HG03159 (cell line): ENCODE results near the gene LAPTM5.
A peak's percentile ranks its signal among the peaks of the same experiment; 100 is the strongest.

Source experiments
- ATAC-seq: cut with Tn5 transposase; IDR thresholded peaks from one replicate; pipeline ENCODE4 v1.9.1; 2021; ENCODE audit warnings: mild to moderate bottlenecking, moderate library complexity; ENCODE audit not compliant: unreplicated experiment

Gene LAPTM5

DNA sequence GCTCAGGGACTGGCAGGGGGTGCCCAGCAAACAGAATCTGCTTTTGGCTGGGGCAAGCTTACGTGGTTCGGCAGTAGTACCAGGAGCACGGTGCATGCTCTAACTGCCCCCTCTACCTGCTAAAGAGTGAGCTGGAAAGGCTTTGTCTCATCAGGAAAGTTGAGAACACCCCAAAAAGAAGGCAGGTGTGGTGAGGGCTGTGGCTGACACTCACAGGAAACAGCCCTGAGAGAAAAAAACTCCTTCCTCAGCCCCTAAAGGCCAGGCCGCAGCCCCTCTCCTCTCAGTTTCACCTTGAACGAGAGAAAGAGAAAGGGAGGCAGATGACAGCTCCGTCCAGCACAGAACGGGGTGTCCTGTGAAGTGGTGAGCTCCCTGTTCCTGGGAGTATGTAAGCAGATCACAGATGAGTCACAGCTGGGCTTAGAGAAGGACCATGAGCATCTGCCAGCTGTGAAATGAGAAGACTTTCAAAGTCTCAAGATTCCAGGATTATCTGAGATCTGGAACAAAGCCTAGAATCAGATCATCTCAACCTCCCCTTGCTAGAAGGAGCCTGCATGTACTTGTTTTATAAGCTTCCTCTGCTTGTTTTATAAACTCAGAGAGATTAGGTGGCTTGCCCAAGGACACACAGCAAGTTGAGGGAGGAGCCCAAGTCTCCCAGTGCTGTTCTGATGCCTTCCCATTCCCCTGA lies 13.4 kb downstream of the LAPTM5 start:
- ATAC-seq, result peak; percentile 39

DNA sequence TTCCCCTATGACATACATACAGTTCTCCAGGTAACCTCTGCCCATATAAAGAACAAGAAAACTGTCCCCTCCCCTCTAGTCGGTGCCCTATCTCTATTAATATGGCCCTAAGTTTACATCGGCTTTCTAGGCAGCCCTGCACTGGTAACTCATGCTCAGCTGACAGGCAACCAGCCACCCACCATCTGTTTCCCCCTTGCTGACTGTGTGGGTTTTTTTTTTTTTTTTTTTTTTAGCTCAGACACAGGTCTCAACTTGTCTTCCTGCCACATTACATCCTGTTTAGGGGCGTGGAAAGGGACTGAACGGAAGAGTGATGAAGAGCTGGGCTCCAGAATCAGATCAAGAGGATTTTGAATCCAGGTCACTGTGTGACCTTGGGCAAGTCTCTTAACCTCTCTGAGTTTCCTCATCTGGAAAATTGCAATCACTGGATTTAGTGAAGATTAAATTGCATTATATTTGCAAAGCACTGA lies 14.0 kb downstream of the LAPTM5 start:
- peak; percentile 40 for ATAC-seq

DNA sequence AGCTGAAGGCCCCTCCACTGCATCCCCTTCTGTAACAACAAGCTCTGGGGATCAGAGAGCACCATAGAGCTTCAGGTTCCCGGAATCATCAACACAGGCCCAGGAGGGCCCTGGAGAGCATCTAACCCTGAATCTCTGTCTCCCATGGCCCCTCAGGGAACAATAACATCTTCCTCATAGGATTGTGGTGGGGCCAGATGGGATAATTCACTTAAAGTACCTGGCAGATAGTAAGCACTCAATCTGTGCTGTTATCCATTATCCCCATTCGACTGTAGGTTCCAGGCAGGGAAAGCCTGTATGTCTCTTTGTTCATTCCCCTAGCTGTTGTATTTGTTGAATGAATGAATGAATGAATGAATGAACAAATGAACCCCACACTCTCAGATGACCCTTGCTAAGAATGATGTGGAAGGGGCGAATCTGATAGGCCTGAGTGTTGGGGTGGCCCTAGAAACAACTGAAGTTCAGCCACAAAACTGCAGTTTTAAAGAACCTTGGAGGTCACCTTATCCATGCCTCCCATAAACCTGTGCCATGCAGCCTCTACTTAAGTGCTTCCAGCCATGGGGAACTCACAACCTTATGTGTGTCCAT lies 14.5 kb downstream of the LAPTM5 start:
- no peak for ATAC-seq

DNA sequence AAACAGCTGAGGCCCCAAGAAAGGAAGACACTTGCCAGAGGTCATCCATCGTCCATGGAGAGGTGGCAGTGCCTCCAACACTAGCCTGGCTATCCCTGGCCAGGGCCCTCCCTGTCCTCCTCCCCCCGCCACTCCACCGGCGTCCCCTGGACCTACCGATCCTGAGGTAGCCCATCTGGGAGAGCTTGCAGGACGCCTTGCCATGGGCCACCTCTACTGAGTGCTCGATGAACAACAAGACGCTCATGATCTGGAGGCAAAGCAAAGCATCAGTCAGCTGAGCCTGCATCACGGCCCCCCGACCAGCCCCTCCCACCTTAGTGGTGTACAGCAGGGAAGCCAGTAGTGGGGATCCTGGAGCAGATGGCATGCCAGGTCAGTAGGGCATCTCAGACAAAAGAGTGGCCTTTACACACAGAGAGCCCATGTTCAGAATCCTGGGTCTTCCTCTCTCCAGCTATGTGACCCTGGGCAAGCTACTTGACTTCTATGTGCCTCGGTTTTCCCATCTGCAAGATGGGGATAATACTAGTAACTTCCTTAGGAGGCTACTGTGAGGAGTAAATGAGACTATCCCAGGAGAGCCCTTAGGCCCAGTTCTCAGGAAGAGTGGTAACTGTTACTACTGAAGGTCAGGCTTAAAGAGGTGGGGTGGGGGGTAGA lies 15.1 kb downstream of the LAPTM5 start:
- ATAC-seq, result no peak

DNA sequence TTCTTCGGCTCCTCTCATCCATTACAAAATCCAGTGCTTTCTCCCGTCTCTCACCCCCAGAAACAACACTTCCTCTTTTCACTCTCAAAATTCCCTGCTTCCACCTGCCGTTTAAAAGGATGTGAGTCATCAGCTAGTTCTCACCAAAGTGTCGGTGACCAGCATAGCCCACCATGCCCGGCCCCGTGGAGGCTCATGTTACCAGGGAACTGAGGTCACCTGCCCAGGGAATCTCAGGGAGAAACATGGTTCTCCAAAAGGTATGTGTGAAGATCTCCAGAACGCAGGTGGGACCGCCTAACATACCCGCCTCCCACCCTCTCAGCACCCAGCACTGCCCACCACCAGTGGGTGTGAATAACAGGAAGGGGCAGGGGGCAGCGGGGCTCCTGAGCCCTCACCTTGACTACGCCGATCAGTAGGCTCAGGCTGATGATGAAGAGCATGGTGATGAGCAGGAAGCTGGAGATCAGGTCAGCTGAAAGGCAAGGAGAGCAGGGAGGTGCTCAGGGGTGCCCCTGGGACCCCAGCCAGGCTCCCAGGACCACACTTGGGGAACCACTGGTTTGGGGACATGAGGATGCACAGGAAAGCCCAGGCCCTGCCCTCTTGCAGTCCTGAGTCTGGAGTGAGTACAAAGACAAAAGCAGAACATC lies 16.2 kb downstream of the LAPTM5 start:
- ATAC-seq, result no peak

DNA sequence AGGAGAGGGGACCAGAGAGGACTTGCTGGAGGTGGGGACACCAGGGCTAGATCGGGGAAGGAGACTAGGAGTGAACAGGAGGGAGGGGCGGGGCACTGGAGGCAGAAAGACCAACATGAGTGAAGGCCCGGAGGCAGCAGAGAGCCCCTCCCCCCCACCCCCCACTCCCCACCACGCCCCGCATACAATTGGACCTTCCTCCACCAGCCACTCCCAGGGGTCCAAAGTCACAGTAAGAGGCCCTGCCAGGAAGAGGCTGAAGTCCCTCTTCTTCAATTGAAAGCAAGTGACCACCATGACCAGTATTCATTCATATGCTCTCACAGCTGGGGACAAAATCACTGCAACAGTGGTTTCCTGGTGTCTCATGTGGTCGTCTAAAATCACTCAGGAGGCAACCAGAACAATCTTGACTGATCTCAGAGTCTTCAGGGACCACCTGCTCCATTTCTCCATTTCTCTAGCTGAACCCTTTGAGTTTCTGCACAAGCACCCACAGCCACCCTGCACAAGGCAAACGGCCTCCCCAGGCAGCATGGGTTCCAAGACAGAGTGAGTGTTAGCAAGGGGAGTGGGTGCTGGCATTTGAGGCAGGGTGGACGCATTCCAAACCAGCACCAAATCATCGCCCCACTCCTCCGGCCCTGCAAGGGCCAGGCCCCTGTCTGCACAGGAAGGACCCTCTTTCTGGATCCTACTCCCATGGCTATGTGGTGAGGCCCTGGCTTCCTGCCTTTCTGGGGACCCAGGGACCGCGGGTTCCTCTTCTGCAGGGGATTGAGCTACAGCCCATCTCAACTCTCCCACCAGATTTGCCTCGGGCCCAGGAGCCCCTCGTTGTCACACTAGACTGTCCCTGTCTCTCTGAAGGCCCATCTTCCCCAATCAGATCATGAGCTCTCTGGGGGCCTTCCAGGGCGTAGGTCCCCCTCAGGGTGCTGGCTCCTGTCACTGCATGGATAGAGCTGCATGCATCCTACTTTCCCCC lies 17.0 kb downstream of the LAPTM5 start:
- no peak for ATAC-seq

DNA sequence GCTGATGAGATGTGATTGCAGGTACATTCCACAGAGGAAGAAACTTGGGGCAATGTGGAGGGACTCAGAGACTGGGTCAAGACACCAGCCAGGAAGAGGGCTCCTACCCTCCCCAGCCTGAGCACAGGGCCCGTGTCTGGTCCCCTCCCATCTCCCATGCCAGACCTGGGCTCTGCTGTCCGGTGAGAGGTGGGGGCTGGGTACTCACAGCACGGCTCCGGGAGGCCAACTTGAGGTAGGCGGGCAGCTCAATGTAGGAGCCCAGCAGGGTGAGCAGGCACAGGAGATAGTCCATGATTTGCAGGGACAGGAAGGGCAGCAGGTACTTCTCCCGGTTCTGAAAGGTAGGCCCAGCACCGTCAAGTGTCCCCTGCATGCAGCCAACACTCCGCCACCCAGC lies 18.0 kb downstream of the LAPTM5 start:
- ATAC-seq, result no peak

DNA sequence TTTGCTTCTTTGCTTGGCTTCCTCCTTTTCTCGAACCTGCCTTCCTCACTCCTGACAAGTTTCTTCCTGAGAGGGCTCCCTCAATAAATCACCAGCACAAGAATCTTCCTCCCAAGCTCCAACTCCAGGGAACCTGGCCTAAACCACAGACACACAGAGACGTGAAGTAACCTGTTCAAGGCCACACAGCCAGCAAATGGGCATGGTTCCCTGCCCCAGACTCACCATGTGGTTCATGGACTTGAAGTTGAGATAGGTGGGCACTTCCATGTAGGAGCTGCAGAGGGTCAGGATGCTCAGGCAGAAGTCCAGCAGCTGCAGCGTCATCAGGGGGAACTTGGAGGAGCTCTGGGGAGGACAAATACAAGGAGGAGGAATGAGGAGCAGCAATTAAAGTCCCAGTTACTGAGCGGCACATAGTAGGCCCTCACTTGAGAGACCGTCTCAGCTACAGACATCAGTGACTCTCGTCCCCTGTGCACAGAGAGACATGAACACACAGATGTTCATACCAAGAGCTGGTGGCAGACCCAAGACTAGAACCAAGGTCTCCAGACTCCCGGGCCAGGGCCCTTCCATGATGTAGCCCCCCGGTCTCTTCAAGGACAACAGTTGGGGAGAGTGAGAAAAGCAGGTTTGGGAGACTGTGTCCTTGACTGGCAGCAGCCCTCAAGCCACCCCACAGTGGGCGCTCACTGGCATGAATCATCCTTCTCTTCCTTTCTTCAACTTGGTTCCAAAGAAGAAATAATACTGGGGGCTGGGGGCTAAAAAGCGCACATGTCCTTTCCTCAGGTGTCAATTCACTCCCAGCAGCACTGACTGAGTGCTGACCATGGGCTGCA lies 18.6 kb downstream of the LAPTM5 start:
- no peak for ATAC-seq

DNA sequence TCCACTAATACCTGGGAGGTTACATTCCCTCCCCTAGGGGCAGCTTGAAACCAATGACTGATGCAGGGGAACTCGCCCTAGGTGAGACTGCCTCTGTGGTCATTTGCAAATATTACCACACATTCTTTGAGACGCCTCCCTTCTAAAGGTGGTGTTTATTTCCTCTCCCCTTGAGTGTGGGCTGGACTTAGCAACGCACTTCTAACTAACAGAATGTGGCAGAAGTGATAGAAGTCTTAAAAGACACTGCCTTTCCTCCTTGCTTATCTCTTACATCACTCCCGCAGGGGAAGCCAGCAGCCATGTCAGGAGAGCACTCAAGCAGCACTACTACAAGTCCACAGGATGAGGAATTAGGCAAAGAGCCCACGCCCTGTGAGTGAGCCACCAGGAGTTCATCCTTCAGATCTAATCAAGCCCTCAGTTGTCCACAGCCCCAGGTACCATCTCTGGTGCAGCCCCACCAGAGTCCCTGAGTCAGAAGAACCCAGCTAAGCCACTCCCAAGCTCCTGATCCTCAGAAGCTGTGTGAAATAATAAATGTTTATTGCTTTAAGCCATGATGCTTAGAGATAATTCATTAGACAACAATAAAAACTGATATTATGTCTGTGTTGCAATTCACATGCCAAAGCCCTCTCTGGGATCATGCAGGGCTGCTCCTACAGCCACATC lies 19.4 kb downstream of the LAPTM5 start:
- ATAC-seq, result no peak

DNA sequence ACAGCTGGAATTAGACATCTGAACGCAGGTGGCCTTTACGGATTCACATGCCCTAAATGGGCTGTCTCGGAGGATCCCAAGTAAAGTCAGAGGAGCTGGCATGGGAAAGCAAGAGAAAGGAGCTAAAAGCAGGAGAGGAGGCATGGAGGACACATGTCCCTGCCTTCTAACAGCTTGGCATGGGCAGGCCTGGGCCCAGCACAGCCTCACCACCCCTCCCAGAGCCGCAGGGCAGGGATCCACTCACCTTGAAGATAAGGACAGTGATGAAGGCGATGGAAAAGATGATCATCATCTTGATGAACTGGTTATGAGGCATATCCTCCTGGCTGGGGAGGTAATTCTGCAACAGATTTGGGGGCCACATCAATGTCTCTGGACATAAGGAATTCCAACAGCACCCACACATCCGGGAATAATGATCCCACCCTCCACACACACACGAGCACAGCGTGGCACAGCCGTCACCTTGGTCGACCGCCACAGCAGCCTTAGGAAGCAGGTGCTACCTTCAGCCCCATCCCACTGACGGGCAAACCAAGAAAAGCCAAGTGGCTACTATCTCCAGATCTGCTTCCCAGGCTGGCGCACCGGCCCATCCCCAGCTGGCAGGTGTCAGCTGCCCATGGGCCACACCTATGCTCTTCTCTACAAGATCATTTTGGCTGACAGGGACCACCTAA lies 20.1 kb downstream of the LAPTM5 start:
- ATAC-seq, result no peak

DNA sequence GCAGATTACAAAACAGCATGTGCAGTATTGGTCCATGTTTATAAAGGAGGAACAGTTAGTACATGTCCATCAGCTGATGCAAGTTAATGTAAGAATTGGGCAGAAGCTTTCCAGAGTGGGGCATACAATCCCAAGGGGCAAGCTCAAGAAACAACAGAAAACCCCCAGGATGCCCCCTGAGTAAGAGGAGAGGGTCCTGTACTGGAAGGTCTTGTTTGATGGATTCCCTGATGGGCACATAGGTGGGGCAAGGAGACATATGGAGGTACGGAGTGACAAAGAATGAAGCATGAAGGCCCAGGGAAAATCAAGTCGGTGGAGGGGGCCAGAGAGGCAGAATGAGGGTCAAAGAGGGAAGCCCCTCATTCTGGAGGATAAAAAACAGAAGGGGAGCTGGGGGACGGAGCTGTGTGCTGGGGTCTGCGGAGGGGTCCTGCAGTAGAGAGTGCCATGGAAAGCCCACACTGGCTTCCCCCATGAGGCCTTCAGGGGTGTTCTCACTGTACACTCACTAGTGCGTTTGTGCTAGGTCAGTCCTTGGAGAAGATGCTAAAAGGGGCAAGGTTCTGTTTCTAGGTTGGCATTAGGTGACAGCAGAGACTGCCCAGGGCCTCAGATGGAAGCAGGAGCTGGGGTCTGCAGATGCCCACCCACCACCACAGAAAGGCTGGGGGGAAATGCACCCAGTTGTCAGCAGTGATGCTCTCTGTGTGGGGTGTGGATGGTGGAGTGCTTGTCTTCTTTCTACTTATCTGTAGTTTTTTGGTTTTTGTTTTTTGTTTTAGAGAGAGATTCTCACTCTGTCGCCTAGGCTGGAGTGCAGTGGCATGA lies 21.7 kb downstream of the LAPTM5 start:
- no peak for ATAC-seq

DNA sequence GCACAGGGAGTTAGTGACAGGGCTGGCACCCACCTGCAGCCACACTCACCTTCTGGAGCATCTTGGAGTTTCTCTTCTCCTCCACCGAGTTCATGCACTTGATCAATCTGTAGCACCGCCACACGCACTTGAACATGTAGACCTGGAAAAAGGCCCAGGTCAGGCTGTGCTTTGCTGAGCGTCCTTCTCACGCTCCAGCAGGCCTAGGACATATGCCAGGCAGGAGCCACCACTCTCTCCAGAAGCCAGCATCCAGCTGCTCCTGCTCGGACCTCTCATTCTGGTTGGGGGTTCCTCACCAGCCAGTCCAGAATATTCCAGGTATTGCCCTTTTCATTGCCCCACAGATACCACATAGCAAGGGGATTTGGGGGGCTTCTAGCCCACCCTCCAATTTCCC lies 22.4 kb downstream of the LAPTM5 start:
- no peak for ATAC-seq

DNA sequence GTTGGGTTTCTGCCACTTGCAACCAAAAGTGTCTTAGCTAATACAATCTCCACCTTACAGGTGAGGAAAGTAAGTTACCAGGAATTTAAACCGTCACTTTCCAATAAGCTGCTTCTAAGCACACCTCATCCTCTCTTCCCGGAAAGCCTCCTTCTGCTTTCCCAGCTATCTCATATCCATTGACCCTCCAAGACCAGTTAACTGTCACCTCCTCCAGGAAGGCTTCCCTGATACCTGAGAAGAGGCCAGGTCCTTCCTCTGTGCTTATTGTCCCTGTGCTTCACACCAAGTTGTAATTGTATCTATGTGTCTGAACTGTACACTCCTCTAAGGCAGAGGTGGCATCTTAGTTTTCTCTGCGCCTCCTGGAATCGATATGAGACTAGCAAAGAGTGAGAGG lies 23.0 kb downstream of the LAPTM5 start:
- ATAC-seq, result no peak

DNA sequence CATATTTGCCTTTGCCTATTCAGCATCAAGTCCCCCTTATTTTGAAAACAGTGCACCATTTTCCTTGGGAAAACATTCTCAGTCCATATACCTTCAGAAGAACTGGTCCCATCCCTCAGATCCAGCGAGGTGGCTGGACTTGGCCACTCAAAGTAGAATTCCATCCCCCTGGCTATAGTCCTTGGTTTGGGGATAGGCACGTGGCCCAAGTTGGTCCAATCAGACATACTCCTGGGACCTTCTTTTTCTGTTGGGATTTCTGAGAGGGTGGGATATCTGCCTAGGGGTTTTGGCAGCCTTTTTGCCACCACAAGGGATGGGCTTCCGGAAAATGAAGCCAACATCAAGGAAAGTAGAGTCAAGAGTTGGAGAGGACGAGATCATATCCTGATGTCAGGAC lies 23.5 kb downstream of the LAPTM5 start:
- no peak for ATAC-seq

DNA sequence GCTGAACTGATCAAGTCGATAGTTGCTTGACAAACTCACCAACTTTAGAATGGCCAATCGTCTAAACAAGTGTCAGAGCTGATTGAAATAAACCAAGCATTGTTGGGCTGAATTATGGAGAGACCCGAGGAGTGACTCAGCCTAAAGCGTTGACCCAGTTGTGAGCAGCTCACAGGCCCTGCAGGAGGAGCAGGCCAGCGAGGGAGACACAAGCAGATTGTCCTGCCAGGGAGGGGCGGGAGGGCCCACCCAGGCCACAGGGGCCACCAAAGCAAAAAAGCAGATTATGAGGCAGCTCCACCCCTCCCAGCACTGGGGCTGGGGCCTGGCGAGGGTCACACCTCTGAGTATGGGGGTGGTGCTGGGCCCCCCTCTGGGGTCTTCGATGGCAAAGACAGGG lies 24.1 kb downstream of the LAPTM5 start:
- no peak for ATAC-seq

DNA sequence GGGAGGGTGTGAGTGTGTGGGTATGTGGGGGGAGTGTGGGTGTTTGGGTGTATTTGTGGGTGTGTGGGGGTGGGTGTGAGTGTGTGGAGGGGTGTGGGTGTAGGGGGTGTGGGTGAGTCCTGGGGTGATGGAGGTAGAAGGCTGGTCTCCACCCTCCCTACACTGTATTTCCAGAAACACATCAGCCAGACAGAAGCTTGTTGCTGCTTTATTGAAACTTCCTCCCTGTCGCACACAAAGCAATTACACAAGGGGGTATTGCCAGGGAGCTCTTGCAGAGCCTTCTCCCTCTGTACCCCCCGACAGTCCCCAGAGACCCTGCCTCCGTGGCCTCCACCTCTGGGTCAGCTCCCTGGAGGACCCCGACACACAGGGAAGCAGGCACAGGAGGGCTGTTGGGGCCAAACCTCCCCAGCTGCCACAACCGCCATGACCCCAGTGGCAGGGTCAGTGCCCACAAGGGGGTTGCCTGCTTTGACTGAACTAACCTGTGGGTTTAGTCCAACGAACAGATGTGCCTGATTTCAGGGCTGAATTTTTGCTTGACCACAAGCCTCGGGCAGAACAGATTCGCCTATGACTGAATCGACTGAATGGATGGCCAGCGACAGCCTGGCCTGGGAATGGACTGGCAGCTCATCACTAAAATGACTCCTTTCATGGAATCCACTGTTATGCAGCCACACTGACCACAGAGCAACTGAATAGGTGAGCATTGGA lies 25.1 kb downstream of the LAPTM5 start:
- ATAC-seq, result no peak

DNA sequence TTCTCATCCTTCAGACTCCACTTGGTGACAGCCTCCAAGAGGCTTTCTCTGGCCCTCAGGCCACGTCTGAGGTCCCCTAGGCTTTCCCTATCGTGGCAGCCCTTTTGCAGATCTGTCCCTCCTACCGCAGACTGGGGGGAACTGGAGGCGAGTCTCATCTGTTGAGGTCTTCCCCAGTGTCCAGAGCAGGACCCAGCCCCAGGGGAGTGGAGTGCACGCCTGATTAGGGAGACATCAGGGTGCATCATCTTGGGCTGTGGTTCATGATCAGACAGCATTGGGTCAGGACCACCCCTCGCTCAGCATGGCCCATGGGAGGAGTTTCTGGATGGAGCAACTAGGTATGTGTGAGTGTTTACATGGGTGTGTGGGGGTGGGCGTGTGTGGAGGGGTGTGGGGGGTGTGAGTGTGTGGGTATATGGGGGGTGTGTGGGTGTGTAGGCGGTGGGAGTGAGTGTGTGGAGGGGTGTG lies 25.7 kb downstream of the LAPTM5 start:
- ATAC-seq, result no peak
